DMS153 treated with DMSO at 0.1 percent for 48 hours (cell line): Measurements from ENCODE around the gene ISLR2.
"Not testable (repeated sequence)": the region's sequence is repeated elsewhere in the genome, so short reads cannot be mapped to it uniquely, and the experiment has no call there.

Experiments
- DNase-seq: peaks from one replicate; lab custom pipeline; 2025; ENCODE audit not compliant: unreplicated experiment; lab: John Stamatoyannopoulos, UW

The ISLR2 gene, protein sequence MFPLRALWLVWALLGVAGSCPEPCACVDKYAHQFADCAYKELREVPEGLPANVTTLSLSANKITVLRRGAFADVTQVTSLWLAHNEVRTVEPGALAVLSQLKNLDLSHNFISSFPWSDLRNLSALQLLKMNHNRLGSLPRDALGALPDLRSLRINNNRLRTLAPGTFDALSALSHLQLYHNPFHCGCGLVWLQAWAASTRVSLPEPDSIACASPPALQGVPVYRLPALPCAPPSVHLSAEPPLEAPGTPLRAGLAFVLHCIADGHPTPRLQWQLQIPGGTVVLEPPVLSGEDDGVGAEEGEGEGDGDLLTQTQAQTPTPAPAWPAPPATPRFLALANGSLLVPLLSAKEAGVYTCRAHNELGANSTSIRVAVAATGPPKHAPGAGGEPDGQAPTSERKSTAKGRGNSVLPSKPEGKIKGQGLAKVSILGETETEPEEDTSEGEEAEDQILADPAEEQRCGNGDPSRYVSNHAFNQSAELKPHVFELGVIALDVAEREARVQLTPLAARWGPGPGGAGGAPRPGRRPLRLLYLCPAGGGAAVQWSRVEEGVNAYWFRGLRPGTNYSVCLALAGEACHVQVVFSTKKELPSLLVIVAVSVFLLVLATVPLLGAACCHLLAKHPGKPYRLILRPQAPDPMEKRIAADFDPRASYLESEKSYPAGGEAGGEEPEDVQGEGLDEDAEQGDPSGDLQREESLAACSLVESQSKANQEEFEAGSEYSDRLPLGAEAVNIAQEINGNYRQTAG

DNA sequence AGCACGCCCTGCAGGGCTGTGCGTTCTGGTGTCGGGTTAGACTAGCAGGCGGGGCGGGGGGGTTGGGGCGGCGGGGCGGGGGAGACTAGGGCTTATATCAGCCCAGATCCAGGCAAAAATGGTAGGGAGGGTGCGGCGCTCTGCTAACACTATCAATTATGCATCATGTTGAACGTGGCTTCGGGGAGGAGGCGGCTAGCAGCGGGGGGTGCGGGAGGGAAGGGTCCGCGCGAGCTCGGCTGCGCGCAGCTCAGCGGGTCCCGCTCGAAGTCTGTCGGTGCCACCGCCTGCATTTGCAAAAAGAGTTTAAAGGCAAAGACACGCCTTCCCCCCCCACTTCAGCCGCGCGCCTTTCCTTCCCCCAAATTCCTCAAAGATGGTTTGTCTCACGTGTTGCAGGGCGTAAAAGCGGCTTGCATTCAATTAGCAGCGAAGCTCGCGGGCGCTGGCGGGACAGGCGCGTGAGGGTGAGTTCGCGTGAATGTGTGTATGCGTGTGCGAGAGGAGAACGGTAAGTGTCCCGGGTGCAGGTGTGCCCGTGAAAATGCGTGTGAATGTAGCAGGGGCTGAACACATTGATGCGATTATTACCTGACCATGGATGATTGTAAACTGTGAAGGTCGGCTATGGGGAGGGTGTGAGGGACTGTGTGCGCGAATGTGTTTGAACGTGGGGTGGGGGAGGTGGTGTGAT is at the start of gene ISLR2:
ISLR2 (plus strand) TSS at position 432 of the 694 bp plus-strand sequence. CDS start 2,169 bp downstream, outside the sequence.
- DNase-seq = no peak

DNA sequence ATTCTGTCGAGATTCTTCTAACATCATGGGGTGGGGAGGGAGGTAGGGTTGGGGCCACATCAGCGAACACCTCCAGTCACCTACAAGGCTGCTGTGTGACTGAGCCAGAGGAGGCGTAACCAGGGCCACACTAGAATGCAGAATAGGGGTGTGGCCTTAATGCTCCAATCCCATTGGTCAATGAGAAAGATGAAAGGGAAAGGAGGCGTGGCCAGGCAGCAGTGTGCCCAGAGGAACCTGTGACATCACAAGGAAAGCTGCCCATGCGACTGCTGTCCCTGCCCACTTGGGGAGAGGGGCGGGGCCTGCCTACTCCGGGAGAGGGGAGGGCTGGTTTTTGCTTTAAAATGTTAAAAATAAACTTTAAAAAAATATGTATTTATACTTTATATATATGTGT is 47.9 kb upstream of the ISLR2 start, which contains the start of gene GOLGA6A:
GOLGA6A (minus strand) TSS at position 101 of the 400 bp plus-strand sequence; CDS start at position 60, 41 bp downstream.
- DNase-seq = not testable (repeated sequence)

DNA sequence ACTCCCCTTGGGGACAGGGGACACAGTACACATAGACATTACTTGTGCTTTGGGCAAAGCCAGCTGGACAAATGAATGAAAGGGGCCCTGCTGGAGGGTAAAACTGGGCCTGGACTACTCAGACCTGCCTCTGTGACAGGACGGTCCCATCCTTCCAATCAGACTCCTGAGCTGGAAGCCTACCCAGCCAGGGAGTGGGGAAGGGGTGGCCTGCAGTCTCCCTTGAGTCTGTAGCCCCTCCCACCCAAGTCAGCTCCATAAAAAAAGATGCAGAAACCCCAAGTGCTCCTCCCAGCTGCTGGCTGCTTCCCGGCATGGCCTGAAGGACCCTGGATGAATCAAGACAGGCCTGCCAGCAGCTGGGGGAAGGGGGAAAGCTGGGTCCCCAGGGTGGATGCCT is 35.8 kb upstream of the ISLR2 start:
- not testable (repeated sequence) for DNase-seq

DNA sequence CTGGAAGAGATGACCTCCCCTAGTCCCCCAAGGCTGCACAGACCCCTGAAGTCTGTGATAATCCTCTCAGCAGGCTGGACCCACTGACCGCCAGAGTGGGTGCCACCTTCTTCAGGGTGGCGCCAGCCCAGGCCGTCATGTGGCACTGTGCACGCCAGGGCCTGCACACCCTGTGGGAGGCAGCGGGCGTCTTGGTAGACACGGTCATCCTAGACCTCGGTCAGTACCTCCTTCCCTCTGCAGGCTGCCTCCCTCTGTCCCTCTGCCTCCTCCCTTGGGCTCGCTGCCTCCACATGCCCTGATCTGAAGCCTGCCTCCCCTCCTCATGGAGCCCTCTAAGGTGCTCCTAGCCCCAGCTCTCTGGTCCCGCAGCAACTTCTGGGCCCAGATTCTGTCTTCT is 34.8 kb upstream of the ISLR2 start:
- DNase-seq = not testable (repeated sequence)

DNA sequence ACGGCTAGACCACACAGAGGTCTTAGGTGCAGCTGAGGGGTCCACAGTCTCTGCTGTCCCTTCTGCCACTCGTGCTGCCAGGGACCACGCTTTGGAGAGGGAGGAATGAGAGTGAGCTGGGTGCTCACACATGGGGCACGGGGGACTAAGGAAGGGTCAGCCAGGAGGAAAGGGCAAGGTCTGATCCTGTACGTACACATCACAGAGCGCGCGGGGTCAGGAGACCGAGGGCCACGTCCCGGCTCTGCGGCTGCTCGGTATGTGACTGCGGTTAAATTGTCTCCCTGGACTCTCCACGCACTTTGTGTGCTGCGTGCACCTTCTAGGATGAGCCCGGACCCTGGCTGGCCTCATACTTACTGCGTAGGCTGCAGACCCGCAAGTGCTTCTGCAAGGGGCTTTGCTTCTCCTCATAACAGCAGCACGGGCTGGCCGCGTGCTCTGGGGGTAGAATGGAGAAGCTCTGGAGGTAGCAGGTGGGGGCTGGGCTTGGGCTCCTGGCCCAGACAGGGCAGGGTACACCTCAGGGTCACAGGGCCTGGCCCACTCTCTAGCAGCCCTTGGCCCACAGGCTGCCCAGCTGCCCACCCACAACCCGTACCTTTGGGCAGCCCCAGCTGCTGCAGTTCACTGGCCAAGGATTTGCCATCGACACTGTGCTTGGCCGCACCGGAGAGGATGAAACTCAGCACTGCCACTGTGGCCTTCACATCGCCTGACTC is 33.5 kb upstream of the ISLR2 start:
- DNase-seq = not testable (repeated sequence)

DNA sequence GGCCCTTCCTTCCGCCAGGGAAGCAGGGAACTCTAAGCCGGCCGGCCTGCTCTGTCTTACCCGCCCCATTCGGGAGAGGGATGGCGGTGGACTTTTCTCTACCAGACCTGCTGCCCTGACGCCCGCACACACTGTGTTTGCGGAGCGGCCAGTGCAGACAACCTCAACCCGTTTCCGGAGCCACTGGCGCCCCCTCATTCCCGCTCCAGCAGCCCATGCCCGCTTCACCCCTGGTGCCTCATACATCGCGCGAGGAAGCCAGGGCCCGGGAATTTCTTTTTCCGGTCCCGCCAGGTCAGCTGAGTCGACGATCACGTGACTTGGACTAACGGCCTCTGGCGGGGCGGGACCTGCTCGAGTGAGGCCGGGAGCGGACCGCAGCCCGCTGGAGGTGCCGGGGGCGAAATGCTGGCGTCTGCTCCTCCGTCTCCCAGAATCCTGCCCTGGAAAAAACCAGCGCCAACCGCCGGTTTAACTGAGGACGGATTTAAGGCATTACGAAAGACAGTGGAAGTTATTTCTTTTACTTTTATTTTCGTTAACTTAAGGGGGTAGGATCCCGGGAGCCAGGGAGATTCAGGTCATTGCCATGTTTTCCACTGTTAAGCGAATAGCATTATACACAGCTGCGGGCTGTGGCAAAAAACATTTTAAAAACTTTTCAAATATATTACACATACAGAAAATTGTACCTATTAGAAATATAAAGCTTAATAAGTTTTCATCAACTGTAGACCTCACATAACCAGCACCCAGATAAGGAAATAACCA is 30.2 kb upstream of the ISLR2 start:
- not testable (repeated sequence) for DNase-seq

DNA sequence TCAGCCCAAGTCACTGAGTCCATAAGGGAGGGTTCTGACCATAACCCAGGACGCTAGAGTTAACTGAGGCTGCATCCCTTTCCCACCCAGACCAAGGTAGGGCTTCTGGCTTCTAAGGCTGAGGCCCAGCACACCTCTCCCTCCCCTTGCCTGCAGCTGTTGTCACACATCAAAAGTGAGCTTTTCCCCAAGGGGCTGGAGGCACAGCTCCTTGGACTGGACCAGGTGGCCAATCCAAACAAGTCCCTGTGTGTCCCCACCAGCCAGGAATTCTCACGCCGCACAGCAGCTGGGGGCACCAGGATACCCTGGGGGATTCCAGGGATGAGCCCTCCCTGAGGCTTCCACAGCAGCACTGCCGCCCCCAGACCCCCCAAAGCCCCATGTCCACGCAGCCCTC is 22.3 kb upstream of the ISLR2 start:
- no peak for DNase-seq

DNA sequence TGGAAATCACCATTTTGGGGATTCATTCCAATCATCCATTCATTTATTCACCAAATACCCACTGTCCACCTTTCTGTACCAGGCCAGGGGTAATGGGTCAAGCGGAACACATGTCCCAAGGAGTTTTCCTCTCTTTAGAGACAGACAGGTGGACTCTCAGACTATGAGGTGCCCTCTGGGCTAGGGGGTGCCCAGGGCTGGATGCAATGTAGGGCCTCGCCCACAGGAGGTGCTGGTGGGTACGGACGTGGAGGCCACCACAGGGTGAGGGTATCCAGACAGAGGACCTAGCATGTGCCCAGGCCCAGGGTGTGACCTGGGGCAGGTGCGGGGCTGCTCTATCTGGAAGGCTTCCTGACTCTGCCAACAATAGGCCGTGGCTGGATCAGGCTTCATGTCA is 21.8 kb upstream of the ISLR2 start:
- not testable (repeated sequence) for DNase-seq

DNA sequence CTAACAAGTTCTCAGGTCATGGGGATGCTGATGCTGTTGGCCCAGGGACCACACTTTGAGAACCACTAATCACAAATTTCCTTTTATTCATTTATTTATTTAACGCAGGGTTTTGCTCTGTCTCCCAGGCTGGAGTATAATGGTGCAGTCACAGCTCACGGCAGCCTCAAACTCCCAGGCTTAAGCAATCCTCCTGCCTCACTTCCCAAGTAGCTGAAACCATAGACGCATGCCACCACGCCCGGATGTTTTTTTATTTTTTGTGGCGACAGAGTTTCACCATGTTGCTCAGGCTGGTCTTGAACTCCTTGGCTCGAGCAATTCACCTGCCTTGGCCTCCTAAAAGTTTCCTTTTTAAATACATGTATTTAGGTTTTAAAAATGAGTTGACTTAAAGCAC is 20.7 kb upstream of the ISLR2 start:
- no peak for DNase-seq

DNA sequence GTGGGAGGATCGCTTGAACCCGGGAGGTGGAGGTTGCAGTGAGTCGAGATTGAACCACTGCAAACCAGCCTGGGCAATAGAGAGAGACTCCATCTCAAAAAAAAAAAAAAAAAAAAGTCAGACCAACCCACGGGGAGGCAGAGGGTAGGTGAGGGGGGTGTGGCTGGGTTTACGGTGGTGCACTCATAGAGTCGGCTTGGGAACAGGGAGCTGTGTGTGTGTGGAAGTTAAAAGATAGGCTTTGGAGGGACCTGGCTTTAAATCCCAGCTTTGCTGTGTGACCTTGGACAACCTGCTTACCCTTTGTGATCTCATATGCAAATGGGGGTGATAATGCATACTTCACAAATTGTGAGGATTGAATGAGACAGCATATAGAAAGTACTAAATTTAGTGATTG is 10.0 kb upstream of the ISLR2 start:
- DNase-seq = no peak

DNA sequence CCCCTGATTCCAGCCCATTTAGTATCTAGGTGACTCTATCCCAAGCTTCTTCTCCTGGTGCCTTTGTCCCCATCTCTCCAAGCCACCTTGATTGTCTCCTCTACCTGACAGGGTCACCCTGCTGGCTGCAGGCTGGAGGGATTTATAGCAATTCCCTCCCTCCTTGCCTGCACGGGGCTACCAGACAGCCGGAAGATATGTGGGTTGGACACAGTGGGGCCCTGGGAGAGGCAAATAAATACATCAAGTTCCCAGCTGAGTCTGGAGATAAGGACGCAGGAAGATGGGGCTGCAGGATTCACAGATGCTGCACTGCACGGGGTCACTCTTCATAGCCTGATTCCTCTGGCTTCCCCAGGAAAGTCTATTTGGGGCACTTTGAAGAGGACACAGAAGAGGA is 9.3 kb upstream of the ISLR2 start:
- DNase-seq = no peak

DNA sequence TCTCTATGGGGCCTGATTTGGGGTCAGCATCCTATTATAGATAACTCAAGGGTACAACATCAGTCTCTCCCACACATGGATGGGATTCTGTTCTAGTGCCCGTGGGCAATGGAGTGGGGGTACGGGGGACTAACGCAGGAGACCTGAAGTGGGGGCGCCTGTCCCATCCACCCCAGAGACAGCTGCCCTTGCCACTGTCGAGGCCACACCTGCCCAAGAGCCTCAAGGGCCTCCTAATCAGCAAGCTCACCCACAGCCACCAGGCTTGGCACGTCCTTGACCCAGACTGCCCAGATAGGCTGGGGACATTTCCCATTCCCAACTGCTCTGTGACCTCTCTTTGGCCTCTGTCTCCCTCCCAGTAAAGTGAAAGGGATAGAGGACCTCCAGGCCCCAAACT is 8.5 kb upstream of the ISLR2 start:
- no peak for DNase-seq

DNA sequence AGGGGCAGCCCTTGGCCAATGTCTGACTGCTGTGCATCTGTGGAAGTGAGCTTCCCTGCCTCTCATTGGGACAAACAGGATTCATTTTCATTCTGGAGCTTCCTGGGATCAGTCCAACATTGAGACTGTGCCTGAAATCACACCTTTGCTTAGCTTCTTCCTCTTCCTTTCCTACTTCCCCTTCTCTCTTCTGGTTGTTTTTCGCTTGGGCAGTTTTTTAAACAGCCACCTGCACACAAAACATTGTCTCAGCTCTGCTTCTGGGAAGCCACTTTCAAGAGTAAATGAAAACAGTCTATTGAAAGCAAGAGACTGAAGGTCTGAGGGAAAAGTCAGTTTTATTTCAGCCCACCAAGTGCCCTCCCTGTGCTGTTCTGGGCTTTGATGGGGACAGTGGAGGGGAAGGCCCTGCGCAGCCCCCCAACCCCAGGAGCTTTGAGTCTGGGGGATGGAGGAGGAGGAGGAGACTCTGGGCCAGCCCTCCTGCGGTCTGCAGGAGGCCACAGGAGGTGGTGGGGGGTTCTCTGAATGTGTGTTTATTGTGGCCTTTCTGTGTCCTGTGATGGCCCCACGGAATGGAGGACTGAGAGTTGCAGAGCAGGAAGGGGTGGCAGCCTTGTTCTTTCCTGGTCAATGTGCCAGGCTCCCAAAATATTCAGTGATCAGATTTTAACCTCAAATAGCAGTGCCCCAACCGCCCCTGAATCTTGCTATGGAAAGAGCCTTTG is 7.8 kb upstream of the ISLR2 start:
- no peak for DNase-seq

DNA sequence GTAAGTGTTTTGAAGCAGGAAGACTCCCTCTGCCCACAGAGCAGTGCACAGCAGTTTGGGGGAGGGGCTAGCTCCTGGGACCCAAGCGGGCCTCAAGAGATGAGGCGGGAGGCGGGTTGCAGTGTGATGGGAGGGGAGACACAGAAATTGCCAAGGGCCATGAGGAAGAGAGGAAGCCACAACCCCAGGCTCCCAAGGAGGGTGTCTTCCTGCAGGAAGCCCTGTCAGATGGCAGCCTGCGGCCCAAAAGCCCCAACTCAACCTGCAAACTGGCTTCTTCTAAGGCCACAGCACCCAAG is 7.3 kb upstream of the ISLR2 start:
- no peak for DNase-seq

DNA sequence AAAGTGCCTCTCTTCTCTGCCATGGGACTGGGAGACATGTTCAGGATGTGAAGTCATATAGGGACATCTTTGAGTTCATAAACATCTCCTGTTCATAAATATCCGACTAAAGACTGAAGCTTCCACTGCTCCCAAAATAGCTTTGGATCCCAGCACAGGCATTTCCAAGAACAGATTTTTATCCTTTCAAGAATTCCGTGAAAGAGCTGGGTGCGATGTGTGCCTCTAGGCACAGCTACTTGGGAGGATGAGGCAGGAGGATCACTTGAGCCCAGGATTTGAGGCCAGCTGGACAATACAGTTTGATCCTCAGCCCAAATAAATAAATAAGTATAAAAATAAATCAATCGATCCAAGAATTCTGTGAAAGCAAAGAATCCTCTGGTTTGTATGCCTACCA is 6.7 kb upstream of the ISLR2 start:
- DNase-seq = no peak

DNA sequence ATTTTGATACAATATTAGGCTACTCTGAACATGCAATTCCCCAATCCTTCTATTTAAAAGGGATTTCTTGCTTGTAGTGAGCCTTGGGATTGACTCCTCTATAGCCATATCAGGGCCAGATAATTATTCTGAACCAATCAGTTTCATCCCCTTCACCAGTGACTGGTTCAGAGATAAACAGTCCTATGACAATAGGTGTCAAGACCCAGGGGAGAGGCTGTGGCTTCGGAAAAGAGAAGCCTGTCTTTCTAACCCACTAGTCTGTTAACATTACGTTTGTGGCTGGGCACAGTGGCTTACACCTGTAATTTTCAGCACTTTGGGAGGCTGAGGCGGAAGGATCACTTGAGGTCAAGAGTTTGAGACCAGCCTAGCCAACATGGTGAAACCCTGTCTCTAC is 6.2 kb upstream of the ISLR2 start:
- no peak for DNase-seq

DNA sequence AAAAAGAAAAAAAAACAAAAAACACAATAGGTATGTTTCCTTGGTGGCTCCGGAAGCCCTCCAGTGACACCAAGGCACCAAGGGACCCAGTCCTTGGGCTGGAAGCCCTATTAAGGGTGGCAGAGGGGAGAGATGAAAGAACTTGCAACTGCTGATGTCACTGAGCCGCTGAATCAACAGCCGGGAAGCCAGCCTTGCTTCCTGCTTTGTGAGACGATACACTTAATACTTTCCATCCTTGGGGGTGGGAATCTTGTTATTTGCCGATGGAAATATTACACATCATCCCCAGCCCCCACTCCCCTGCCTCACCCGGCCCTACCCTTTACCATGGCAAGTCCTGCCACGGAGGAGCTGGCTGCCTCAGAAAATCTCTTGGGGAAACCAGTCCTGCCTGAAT is 5.6 kb upstream of the ISLR2 start:
- DNase-seq = no peak

DNA sequence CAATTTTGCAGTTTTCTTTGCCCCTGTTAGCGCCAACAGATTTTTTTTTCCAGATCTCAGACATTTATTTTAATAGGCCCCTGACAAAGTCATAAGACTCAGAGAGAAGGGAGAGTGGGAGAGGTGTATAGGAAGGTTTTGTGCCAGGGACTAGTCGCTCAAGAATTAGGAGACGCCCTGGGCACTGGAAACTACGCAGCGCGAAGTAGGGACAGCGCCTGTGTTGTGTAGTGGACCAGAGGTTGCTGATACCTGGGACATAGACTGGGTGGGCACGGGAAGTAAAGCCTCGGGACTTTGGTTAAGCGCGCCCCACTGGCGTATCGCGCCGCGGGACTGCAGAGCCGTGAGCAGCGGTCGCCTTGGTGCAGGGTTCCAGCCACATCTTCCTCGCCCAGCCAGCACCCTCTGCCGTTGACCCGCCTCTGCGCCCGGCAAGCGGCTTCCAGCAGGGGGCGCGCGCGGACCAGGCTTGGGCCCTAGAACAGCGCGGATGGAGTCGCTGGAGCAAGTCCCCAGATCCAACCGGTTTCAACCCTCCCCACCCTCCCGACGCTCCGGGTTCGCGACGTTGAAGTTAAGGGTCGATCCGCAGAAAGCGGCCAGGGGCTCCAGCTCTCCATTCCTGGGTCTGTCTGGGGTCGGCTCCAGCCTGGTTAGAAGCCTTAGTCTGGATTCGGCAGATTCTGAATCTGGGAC is 3.0 kb upstream of the ISLR2 start:
- peak; percentile 58 for DNase-seq
